AG09319 (cell line): ENCODE measurements around the gene EI24.
"Not testable (repeated sequence)": the region's sequence is repeated elsewhere in the genome, so short reads cannot be mapped to it uniquely, and the experiment has no call there.

Experiments
- DNase-seq: peaks from one replicate; pipeline ENCODE4 v3.0.0-alpha.2; 2010; ENCODE audit warnings: low read depth; ENCODE audit errors: extremely low read depth
- TF ChIP-seq, protein P1 (sequence below): IDR thresholded peaks from 2 replicates; pipeline ENCODE4 v1.5.1; 2011; ENCODE audit warnings: low read depth, mild to moderate bottlenecking, inconsistent platforms, low read length, moderate library complexity

Gene EI24

DNA sequence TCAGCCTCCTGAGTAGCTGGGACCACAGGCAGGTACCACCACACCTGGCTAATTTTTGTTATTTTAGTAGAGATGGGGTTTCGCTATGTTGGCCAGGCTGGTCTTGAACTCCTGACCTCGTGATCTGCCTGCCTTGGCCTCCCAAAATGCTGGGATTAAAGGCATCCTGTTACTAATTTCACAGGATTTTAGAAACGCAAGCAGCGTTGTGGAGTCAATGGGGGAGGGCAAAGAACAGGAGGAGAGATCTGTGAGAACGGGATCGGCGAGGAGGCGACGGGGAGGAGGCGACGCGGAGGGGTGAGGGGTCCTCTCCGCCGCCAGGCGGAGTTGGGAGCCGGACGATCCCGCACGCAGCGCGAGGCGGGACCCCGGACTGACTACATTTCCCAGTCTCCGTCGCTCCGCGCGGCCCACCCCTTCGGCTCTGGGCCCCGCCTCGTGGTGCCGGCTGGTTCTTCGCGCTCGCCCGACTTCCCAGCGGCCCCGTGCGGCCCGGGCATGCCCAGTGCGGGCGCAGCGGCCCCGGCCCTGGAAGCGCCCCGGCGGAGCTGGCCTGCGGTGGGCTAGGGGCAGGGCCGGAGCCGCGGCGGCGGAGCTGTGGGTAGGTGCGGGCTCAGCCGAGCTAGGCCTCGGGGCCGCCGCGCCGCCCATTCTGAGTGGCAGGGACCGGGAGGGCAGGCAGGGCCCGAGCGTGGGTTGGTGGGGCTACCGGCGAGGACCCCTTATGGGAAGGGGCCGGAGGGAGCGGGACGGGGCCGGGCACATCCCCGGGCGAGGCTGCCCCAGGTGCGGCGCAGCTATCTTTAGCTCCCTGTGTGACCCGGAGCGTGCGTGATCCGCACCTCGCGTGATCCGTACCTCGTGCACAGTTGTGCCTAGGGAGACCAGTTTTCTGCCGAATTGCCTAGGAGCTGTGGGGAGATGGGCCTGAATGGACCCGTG is at the start of gene EI24:
Gene EI24, plus strand, starts transcription at position 508 of the 945 bp plus-strand sequence. CDS start 3,051 bp downstream, outside the sequence.
- TF ChIP-seq, protein P1, sequence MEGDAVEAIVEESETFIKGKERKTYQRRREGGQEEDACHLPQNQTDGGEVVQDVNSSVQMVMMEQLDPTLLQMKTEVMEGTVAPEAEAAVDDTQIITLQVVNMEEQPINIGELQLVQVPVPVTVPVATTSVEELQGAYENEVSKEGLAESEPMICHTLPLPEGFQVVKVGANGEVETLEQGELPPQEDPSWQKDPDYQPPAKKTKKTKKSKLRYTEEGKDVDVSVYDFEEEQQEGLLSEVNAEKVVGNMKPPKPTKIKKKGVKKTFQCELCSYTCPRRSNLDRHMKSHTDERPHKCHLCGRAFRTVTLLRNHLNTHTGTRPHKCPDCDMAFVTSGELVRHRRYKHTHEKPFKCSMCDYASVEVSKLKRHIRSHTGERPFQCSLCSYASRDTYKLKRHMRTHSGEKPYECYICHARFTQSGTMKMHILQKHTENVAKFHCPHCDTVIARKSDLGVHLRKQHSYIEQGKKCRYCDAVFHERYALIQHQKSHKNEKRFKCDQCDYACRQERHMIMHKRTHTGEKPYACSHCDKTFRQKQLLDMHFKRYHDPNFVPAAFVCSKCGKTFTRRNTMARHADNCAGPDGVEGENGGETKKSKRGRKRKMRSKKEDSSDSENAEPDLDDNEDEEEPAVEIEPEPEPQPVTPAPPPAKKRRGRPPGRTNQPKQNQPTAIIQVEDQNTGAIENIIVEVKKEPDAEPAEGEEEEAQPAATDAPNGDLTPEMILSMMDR: peak; percentile 65
- peak; percentile 75 for DNase-seq

DNA sequence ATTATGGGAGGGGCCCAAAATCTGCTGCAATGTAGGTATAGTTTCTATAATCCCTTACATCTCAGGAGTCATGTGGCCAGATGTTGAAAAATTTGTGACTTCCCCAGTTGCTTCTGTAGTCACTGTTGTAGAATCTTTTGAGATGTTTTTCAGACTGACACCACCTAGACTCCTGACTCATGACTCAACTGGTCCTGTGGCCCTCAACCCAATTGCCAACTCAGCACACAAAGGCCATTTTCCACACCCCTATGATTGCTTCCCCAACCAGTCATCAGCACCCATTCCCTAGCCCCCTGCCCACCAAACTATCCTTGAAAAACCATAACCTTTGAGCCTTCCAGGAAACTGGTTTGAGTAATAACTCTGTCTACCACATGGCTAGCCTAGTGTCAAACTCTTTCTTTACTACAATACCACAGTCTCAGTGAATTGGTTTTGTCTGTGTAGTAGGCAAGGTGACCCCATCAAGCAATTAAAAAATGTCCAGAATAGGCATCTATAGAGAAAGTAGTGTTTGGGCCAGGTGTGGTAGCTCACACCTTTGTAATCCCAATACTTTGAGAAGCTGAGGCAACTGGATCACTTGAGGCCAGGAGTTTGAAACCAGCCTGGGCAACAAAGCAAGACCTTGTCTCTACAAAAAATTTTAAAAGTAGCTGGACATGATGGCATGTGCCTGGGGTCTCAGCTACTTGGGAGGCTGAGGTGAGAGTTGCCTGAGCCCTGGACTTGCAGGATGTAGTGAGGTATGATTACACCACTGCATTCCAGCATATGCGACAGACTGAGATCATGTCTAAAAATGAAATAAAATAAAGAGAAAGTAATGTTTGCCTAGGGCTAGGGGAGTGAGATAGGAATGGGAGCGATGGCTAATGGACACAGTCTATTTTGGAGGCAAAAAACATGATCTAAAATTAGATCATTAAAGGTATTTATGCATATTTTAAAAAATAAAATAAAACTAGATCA is 49.1 kb upstream of the EI24 start:
- DNase-seq: no peak
- TF ChIP-seq, protein P1: no peak

DNA sequence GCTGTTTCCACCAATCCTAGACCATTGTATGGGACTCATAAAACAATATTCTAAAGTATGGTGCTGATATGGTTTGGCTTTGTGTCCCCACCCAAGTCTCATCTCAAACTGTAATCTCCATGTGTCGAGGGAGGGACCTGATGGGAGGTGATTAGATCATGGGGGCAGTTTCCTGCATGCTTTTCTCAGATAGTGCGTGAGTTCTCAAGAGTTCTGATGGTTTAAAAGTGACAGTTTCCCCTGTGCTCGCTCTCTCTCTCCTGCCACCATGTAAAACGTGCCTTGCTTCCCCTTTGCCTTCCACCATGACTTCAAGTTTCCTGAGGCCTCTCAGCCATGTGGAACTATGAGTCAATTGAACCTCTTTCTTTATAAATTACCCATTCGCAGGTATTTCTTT is 44.0 kb upstream of the EI24 start:
- no peak for DNase-seq
- TF ChIP-seq, protein P1: no peak

DNA sequence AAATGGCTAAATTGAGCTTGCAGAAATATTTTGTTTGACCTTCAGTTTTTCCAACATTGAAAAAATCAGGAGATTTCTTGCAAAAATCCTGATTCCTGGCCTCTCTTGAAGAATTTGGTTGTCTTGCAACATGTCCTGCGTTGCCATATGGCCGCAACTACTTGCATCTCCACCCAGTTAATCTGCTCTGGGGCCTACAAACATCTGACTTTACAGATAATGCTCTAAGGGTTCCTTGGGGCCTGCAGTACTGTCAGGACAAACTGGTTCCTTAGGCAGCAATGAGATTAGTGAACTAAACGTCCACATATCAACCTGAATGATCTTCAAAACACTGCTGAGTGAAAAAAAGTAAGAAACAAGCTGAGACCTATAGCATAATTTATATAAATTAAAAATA is 36.6 kb upstream of the EI24 start:
- TF ChIP-seq, protein P1: no peak
- DNase-seq: no peak

DNA sequence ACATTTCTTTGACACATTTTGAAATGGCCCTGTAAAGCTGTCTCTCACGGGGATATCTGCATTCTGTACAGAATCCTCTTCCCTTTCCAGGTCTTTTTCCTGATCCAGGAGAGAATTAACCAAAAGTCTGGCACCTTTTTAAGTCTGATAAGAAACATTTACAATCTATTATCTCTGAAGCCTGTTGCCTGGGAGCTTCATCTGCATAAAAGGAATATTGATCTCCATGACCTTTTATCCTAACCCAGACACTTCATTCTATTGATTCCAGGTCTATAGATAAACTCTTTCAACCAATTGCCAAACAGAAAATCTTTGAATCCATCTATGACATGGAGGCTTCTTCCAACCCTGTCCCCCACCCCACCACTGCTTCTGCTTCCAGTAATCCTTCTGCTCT is 33.7 kb upstream of the EI24 start:
- no peak for DNase-seq
- TF ChIP-seq, protein P1: no peak

DNA sequence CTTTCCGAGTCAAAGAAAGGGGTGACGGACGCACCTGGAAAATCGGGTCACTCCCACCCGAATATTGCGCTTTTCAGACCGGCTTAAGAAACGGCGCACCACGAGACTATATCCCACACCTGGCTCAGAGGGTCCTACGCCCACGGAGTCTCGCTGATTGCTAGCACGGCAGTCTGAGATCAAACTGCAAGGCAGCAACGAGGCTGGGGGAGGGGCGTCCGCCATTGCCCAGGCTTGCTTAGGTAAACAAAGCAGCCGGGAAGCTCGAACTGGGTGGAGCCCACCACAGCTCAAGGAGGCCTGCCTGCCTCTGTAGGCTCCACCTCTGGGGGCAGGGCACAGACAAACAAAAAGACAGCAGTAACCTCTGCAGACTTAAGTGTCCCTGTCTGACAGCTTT is 32.4 kb upstream of the EI24 start:
- not testable (repeated sequence) for DNase-seq

DNA sequence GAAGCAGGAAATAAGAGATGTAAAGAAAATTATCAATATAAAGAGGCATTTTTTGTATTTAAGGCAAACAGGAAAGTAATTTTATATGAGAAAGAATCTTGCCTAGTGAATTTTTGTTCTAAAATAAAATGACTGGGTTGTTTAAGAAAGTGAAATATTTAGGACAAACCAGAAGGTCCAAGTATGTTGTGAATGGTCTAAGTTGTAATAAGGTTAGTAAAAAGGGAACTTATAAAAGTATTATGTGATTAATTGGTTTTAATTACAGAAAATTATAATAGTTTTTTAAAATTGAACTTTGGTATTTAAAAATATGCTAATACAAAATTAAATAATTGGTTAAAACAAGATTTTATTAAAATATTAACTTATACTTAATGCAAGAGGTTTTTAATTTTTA is 26.6 kb upstream of the EI24 start:
- DNase-seq: no peak
- TF ChIP-seq, protein P1: no peak
